ENCODE data around the gene MIPEP. TPM values are rescaled to one million over a fixed set of nuclear protein-coding genes. Genes with fewer than 3 reads are reported as not detected.
A peak's percentile ranks its signal among the peaks of the same experiment; 100 is the strongest.

Gene MIPEP
- total RNA-seq, 1 donor from 2014 or later, result 14.0 TPM

GRCh38 chr13:23805122-23805521, 84.1 kb downstream of the MIPEP start:
- Mint-ChIP-seq H3K36me3 (ENCODE audit: unreplicated experiment) (peaks cover 18% of the 10 kb centered on the region), H3K4me1 (ENCODE audit: unreplicated experiment) (peaks cover 25% of the 10 kb centered on the region), H3K9me3 (ENCODE audit: unreplicated experiment) (peaks cover 4% of the 10 kb centered on the region), H3K27me3 (ENCODE audit: unreplicated experiment) (no peaks in the 10 kb centered on the region), H3K4me3 (ENCODE audit: unreplicated experiment) (no peak overlapping the region), H3K27ac (ENCODE audit: unreplicated experiment) (no peak overlapping the region)
- no peak for DNase-seq (ENCODE audit: extremely low spot score, unreplicated experiment)
- no peak for TF ChIP-seq CTCF (IDR thresholded peaks at IDR 0.05)

GRCh38 chr13:23804166-23804565, 85.0 kb downstream of the MIPEP start:
- peaks cover 31% of the 10 kb centered on the region for H3K4me1 Mint-ChIP-seq (ENCODE audit: unreplicated experiment)
- H3K27ac Mint-ChIP-seq (ENCODE audit: unreplicated experiment), result no peak overlapping the region
- H3K36me3 Mint-ChIP-seq (ENCODE audit: unreplicated experiment), result peaks cover 18% of the 10 kb centered on the region
- peaks cover 4% of the 10 kb centered on the region for H3K9me3 Mint-ChIP-seq (ENCODE audit: unreplicated experiment)
- DNase-seq (ENCODE audit: extremely low spot score, unreplicated experiment), result no peak
- no peak overlapping the region for H3K4me3 Mint-ChIP-seq (ENCODE audit: unreplicated experiment)
- H3K27me3 Mint-ChIP-seq (ENCODE audit: unreplicated experiment), result no peaks in the 10 kb centered on the region
- TF ChIP-seq CTCF (IDR thresholded peaks at IDR 0.05), result no peak

GRCh38 chr13:23801141-23801540, 88.1 kb downstream of the MIPEP start:
- Mint-ChIP-seq H3K4me1 (ENCODE audit: unreplicated experiment) (peaks cover 27% of the 10 kb centered on the region), H3K27me3 (ENCODE audit: unreplicated experiment) (no peaks in the 10 kb centered on the region), H3K36me3 (ENCODE audit: unreplicated experiment) (peaks cover 17% of the 10 kb centered on the region), H3K27ac (ENCODE audit: unreplicated experiment) (peak overlapping the region; percentile 60), H3K9me3 (ENCODE audit: unreplicated experiment) (peaks cover 9% of the 10 kb centered on the region), H3K4me3 (ENCODE audit: unreplicated experiment) (no peak overlapping the region)
- DNase-seq (ENCODE audit: extremely low spot score, unreplicated experiment), result no peak
- TF ChIP-seq CTCF (IDR thresholded peaks at IDR 0.05), result no peak

- peaks cover 9% of the 10 kb centered on the region for H3K9me3 Mint-ChIP-seq (ENCODE audit: unreplicated experiment)
- H3K27ac Mint-ChIP-seq (ENCODE audit: unreplicated experiment), result peak overlapping the region; percentile 79
- H3K4me3 Mint-ChIP-seq (ENCODE audit: unreplicated experiment), result no peak overlapping the region
- H3K36me3 Mint-ChIP-seq (ENCODE audit: unreplicated experiment), result peaks cover 14% of the 10 kb centered on the region
- DNase-seq (ENCODE audit: extremely low spot score, unreplicated experiment), result no peak
- H3K4me1 Mint-ChIP-seq (ENCODE audit: unreplicated experiment), result peaks cover 35% of the 10 kb centered on the region
- no peaks in the 10 kb centered on the region for H3K27me3 Mint-ChIP-seq (ENCODE audit: unreplicated experiment)
- no peak for TF ChIP-seq CTCF (IDR thresholded peaks at IDR 0.05)
These were observed 89.3 kb downstream of the MIPEP start for GRCh38 chr13:23799945-23800344.

- no peak for DNase-seq (ENCODE audit: extremely low spot score, unreplicated experiment)
- peaks cover 5% of the 10 kb centered on the region for H3K9me3 Mint-ChIP-seq (ENCODE audit: unreplicated experiment)
These were observed 91.8 kb downstream of the MIPEP start for GRCh38 chr13:23797276-23797903.

More at GRCh38 chr13:23797276-23797903, 91.8 kb downstream of the MIPEP start:
- Mint-ChIP-seq H3K36me3 (ENCODE audit: unreplicated experiment) (peaks cover 6% of the 10 kb centered on the region), H3K27me3 (ENCODE audit: unreplicated experiment) (no peaks in the 10 kb centered on the region), H3K4me1 (ENCODE audit: unreplicated experiment) (peaks cover 54% of the 10 kb centered on the region), H3K27ac (ENCODE audit: unreplicated experiment) (peak overlapping the region; percentile 33), H3K4me3 (ENCODE audit: unreplicated experiment) (no peak overlapping the region)
- TF ChIP-seq CTCF (IDR thresholded peaks at IDR 0.05), result no peak
